ENCODE measurements around the gene BBLN. TPM values are rescaled to one million over a fixed set of nuclear protein-coding genes. Genes with fewer than 3 reads are reported as not detected.

Gene BBLN
- total RNA-seq, 1 experiment from 2014 or later, result 154 TPM

GRCh38 chr9:128117613-128118471 lies 42.2 kb upstream of the BBLN start:
- no peak overlapping the region for H3K9ac ChIP-seq (ENCODE audit: low read length)
- no peak overlapping the region for H3K4me3 ChIP-seq (ENCODE audit: low read length)
- H3K4me2 ChIP-seq (ENCODE audit: low read depth, low read length, poor library complexity, severe bottlenecking), result no peak overlapping the region
- DNase-seq, result peak; percentile 98
- no peaks in the 10 kb centered on the region for H3K9me3 ChIP-seq (ENCODE audit: low read length)
- 0 out of 2 replicates have a peak, but pooled peaks cover 2% of the 10 kb centered on the region for H3K4me1 ChIP-seq (ENCODE audit: low read length)
- H4K20me1 ChIP-seq (ENCODE audit: insufficient read depth, low read depth, low read length), result no peaks in the 10 kb centered on the region
- no peaks in the 10 kb centered on the region for H3K79me2 ChIP-seq (ENCODE audit: low read length)
- H3K9me2 ChIP-seq (replicated peaks; ENCODE audit: insufficient read depth, low read length), result no peaks in the 10 kb centered on the region
- no peaks in the 10 kb centered on the region for H3K27me3 ChIP-seq (ENCODE audit: low read length)
- no peak overlapping the region for H3K27ac ChIP-seq (ENCODE audit: low read length)
- H3K36me3 ChIP-seq (ENCODE audit: insufficient read depth, low read length), result peaks cover 13% of the 10 kb centered on the region
- H2AFZ ChIP-seq (ENCODE audit: low read length), result no peak overlapping the region

GRCh38 chr9:128118472-128118857 lies 41.6 kb upstream of the BBLN start:
- no peak overlapping the region for H2AFZ ChIP-seq (ENCODE audit: low read length)
- no peak for DNase-seq

GRCh38 chr9:128118971-128119665 lies 40.9 kb upstream of the BBLN start:
- H2AFZ ChIP-seq (ENCODE audit: low read length), result no peak overlapping the region
- 0 out of 2 replicates have a peak, but pooled peaks cover 2% of the 10 kb centered on the region for H3K4me1 ChIP-seq (ENCODE audit: low read length)
- peak; percentile 49 for DNase-seq
- no peak overlapping the region for H3K4me2 ChIP-seq (ENCODE audit: low read depth, low read length, poor library complexity, severe bottlenecking)
- H3K4me3 ChIP-seq (ENCODE audit: low read length), result no peak overlapping the region
- H4K20me1 ChIP-seq (ENCODE audit: insufficient read depth, low read depth, low read length), result no peaks in the 10 kb centered on the region
- H3K79me2 ChIP-seq (ENCODE audit: low read length), result no peaks in the 10 kb centered on the region
- H3K27ac ChIP-seq (ENCODE audit: low read length), result no peak overlapping the region
- H3K9me2 ChIP-seq (replicated peaks; ENCODE audit: insufficient read depth, low read length), result no peaks in the 10 kb centered on the region
- H3K9me3 ChIP-seq (ENCODE audit: low read length), result no peaks in the 10 kb centered on the region
- no peaks in the 10 kb centered on the region for H3K27me3 ChIP-seq (ENCODE audit: low read length)
- peaks cover 8% of the 10 kb centered on the region; the same call in 1 of the 2 replicates for H3K36me3 ChIP-seq (ENCODE audit: insufficient read depth, low read length)
- H3K9ac ChIP-seq (ENCODE audit: low read length), result no peak overlapping the region

More at GRCh38 chr9:128118472-128118857, 41.6 kb upstream of the BBLN start:
- Histone ChIP-seq H3K9me3 (ENCODE audit: low read length) (no peaks in the 10 kb centered on the region), H3K4me3 (ENCODE audit: low read length) (no peak overlapping the region), H3K4me2 (ENCODE audit: low read depth, low read length, poor library complexity, severe bottlenecking) (no peak overlapping the region), H3K79me2 (ENCODE audit: low read length) (no peaks in the 10 kb centered on the region), H4K20me1 (ENCODE audit: insufficient read depth, low read depth, low read length) (no peaks in the 10 kb centered on the region), H3K4me1 (ENCODE audit: low read length) (0 out of 2 replicates have a peak, but pooled peaks cover 2% of the 10 kb centered on the region), H3K9ac (ENCODE audit: low read length) (no peak overlapping the region), H3K36me3 (ENCODE audit: insufficient read depth, low read length) (peaks cover 10% of the 10 kb centered on the region), H3K27me3 (ENCODE audit: low read length) (no peaks in the 10 kb centered on the region), H3K27ac (ENCODE audit: low read length) (no peak overlapping the region), H3K9me2 (replicated peaks; ENCODE audit: insufficient read depth, low read length) (no peaks in the 10 kb centered on the region)

GRCh38 chr9:128120061-128120740 lies 39.9 kb upstream of the BBLN start:
- no peak overlapping the region for H3K27ac ChIP-seq (ENCODE audit: low read length)
- H3K9me3 ChIP-seq (ENCODE audit: low read length), result no peaks in the 10 kb centered on the region
- peaks cover 8% of the 10 kb centered on the region; the same call in 1 of the 2 replicates for H3K36me3 ChIP-seq (ENCODE audit: insufficient read depth, low read length)
- peak; percentile 40 for DNase-seq
- no peak overlapping the region for H3K4me3 ChIP-seq (ENCODE audit: low read length)
- no peaks in the 10 kb centered on the region for H3K27me3 ChIP-seq (ENCODE audit: low read length)
- no peaks in the 10 kb centered on the region for H3K9me2 ChIP-seq (replicated peaks; ENCODE audit: insufficient read depth, low read length)
- peaks cover 8% of the 10 kb centered on the region for H3K79me2 ChIP-seq (ENCODE audit: low read length)
- H4K20me1 ChIP-seq (ENCODE audit: insufficient read depth, low read depth, low read length), result no peaks in the 10 kb centered on the region; the same call in 1 of the 2 replicates
- H3K9ac ChIP-seq (ENCODE audit: low read length), result no peak overlapping the region
- no peak overlapping the region for H3K4me2 ChIP-seq (ENCODE audit: low read depth, low read length, poor library complexity, severe bottlenecking)
- no peak overlapping the region for H2AFZ ChIP-seq (ENCODE audit: low read length)
- H3K4me1 ChIP-seq (ENCODE audit: low read length), result peaks cover 4% of the 10 kb centered on the region

- Histone ChIP-seq H3K79me2 (ENCODE audit: low read length) (peaks cover 15% of the 10 kb centered on the region), H4K20me1 (ENCODE audit: insufficient read depth, low read depth, low read length) (no peaks in the 10 kb centered on the region; the same call in 1 of the 2 replicates), H3K4me2 (ENCODE audit: low read depth, low read length, poor library complexity, severe bottlenecking) (no peak overlapping the region), H3K9me3 (ENCODE audit: low read length) (no peaks in the 10 kb centered on the region), H3K4me3 (ENCODE audit: low read length) (no peak overlapping the region), H3K9me2 (replicated peaks; ENCODE audit: insufficient read depth, low read length) (no peaks in the 10 kb centered on the region), H2AFZ (ENCODE audit: low read length) (no peak overlapping the region), H3K27ac (ENCODE audit: low read length) (no peak overlapping the region), H3K9ac (ENCODE audit: low read length) (no peak overlapping the region), H3K4me1 (ENCODE audit: low read length) (peaks cover 11% of the 10 kb centered on the region), H3K36me3 (ENCODE audit: insufficient read depth, low read length) (peaks cover 6% of the 10 kb centered on the region; the same call in 1 of the 2 replicates), H3K27me3 (ENCODE audit: low read length) (no peaks in the 10 kb centered on the region)
- no peak for DNase-seq
These were observed 39.2 kb upstream of the BBLN start for GRCh38 chr9:128120741-128121465.

GRCh38 chr9:128121466-128121810 lies 38.6 kb upstream of the BBLN start:
- no peaks in the 10 kb centered on the region; the same call in 1 of the 2 replicates for H4K20me1 ChIP-seq (ENCODE audit: insufficient read depth, low read depth, low read length)

GRCh38 chr9:128121924-128122808 lies 37.9 kb upstream of the BBLN start:
- H3K4me2 ChIP-seq (ENCODE audit: low read depth, low read length, poor library complexity, severe bottlenecking), result no peak overlapping the region
- H4K20me1 ChIP-seq (ENCODE audit: insufficient read depth, low read depth, low read length), result no peaks in the 10 kb centered on the region; the same call in 1 of the 2 replicates
- no peak for DNase-seq
- no peaks in the 10 kb centered on the region for H3K9me3 ChIP-seq (ENCODE audit: low read length)
- peaks cover 28% of the 10 kb centered on the region for H3K79me2 ChIP-seq (ENCODE audit: low read length)
- H3K9me2 ChIP-seq (replicated peaks; ENCODE audit: insufficient read depth, low read length), result no peaks in the 10 kb centered on the region
- H3K4me1 ChIP-seq (ENCODE audit: low read length), result peaks cover 18% of the 10 kb centered on the region
- H2AFZ ChIP-seq (ENCODE audit: low read length), result no peak overlapping the region
- H3K36me3 ChIP-seq (ENCODE audit: insufficient read depth, low read length), result no peaks in the 10 kb centered on the region
- H3K9ac ChIP-seq (ENCODE audit: low read length), result no peak overlapping the region
- no peak overlapping the region for H3K27ac ChIP-seq (ENCODE audit: low read length)
- H3K4me3 ChIP-seq (ENCODE audit: low read length), result no peak overlapping the region
- H3K27me3 ChIP-seq (ENCODE audit: low read length), result no peaks in the 10 kb centered on the region

More at GRCh38 chr9:128121466-128121810, 38.6 kb upstream of the BBLN start:
- Histone ChIP-seq H3K4me3 (ENCODE audit: low read length) (no peak overlapping the region), H3K4me2 (ENCODE audit: low read depth, low read length, poor library complexity, severe bottlenecking) (no peak overlapping the region), H3K4me1 (ENCODE audit: low read length) (peaks cover 17% of the 10 kb centered on the region), H3K79me2 (ENCODE audit: low read length) (peaks cover 20% of the 10 kb centered on the region), H3K9ac (ENCODE audit: low read length) (no peak overlapping the region), H2AFZ (ENCODE audit: low read length) (no peak overlapping the region), H3K27me3 (ENCODE audit: low read length) (no peaks in the 10 kb centered on the region), H3K9me2 (replicated peaks; ENCODE audit: insufficient read depth, low read length) (no peaks in the 10 kb centered on the region), H3K36me3 (ENCODE audit: insufficient read depth, low read length) (peaks cover 2% of the 10 kb centered on the region; the same call in 1 of the 2 replicates), H3K9me3 (ENCODE audit: low read length) (no peaks in the 10 kb centered on the region), H3K27ac (ENCODE audit: low read length) (no peak overlapping the region)
- DNase-seq, result no peak
